Stimulated activated CD8-positive, alpha-beta memory T cell treated with anti-CD3 and anti-CD28 coated beads, Interleukin-7, amount 100 ng/mL, for 48 hours (primary cell): ENCODE measurements around the gene SORCS3.
"Not testable (repeated sequence)": the region's sequence is repeated elsewhere in the genome, so short reads cannot be mapped to it uniquely, and the experiment has no call there.

Experiments used
- DNase-seq, 2 donors: peaks; one replicate each; pipeline ENCODE4 v3.0.0-alpha.2; 2020; ENCODE audit warnings: low read depth in 1 of 2; ENCODE audit errors: extremely low read depth in 1 of 2

SORCS3 gene

DNA sequence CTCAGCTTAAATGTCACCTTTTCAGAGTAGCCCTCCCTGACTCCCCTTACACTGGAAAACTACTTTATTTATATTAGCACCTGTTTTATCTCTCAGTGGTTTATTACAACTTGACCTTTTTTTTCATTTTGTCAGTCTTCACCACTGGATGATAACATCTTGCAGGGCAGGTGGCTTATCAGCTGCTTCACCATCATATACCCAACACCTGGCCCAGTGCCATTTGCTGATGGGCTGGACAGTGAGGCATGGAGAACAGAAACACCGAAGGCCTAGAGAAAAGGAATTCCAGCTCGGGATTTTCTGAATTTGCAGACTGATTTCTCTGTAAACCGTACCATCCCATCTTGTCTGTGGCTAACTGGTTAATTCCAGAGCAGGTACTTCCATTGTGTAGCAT is 48.5 kb downstream of the SORCS3 start:
- no peak for DNase-seq

DNA sequence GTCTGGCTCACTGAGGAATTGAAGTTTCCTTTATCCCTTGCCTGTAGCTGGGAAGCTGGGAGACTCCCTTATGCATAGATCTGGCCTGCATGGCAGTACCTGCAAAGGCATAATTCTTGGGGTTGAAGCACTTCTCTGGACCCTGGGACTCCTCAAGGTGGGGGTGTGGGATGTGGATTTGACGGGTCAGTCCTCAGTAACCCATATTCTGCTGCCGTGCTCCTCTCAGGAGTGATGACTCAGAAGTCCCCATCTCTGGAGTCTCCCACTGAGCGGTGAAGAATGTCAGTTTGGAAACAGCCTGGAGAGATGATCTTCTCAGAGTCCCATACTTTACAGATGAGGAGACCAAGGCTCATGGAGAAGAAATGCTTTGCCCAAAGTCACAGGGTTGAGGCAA is 49.0 kb downstream of the SORCS3 start:
- DNase-seq: no peak

DNA sequence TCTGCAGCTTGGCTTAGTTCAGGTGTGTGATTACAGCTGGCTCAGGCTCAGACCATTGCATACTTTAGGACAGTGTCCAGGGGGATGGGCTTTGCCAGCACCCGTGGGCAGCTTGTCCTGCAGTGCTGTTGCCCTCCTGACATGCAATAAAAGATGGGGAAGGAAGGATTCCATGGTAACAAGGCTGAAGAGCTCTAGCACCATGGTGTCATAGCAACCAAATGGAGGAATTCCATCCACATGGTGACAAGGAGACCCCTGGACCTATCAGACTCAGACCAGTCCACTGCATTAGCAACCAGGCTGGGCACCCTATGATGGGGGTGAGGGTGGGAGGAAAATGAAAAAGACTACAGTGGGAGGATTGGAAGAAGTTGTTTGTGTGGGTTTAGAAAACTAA is 49.9 kb downstream of the SORCS3 start:
- DNase-seq: no peak

DNA sequence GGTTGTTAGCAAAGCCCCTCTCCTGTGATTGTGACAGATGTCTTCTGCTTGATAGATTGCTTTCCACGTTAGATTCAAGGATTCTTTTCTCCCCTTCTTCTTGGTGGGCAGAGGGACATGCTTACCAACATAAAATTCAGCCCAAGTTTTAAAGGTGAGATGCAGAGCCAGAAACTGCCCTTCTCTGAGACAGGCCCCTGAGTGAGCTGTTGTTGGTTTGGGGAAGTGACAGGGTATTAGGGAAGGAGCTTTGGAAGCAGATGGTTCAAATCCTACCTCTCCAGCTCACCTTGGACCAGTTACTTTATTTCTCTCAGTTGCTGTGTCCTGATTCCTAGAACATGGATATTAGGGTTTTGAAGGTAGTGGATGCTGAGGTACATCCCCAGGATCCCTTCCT is 53.0 kb downstream of the SORCS3 start:
- no peak for DNase-seq

DNA sequence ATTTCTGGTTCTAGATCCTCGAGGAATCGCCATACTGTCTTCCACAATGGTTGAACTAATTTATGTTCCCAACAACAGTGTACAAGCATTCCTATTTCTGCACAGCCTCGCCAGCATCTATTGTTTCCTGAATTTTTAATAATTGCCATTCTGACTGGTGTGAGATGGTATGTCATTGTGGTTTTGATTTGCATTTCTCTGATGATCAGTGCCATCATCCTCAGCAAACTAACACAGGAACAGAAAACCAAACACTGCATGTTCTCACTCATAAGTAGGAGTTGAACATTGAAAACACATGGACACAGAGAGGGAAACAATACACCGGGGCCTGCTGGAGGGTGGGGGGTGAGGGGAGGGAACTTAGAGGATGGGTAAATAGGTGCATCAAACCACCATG is 62.2 kb downstream of the SORCS3 start:
- DNase-seq: not testable (repeated sequence)

DNA sequence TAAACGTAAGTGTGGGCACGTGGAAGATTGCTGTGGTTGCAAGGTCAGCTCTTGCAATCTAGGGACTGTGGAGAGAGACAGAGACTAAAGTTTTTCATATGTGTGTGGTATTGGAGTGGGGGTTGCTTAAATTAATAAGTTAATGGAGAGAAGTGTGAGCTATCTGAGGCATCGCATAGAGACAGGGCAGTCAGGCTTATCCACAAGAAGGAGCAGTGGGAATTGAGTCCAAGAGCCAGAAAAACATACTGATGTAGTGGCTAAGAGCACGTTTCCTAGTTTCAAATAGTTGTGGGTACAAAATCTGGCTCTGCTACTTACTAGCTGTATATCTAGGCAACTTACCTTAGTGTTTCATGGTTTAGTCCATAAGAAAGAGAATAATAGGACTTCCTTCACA is 65.8 kb downstream of the SORCS3 start:
- DNase-seq: no peak

DNA sequence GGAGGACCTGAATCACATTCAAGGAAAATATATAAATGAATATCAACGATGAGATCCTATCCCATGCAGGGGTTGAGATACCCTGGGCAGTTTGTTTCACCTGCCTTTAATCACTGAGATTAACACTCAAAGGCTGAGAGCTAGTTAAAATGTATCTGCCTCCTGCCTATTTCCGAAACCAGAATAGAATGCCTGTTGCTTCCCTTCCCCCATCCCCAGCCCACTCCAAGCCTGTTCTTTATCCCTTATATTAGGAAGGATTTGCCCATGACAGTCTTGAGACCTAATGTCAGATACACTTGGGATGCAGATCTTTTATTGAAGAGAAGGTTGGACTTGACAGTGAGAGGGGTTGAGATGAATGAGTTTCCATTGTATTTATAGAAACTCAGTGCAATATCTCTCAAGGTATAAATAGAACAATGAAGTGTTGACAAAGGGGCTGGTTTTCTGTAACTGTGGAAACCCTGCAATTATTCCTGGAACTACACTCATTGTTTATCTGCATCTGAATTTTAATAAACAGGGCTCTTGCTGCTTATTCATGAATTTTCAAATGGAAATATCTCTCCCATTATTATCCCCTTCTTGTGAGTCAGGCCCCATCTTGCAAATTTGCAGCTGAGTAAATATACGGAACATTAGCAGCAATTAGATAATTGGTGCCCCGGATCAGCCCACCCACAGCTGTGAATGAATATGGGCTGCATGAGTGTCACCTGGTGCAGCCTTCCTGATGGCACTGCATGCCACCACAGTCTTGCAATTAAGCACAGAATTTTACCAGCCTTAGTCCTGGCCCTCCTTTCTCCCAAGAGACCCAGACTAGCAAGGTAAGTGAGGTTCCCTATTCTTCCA is 66.7 kb downstream of the SORCS3 start:
- no peak for DNase-seq

DNA sequence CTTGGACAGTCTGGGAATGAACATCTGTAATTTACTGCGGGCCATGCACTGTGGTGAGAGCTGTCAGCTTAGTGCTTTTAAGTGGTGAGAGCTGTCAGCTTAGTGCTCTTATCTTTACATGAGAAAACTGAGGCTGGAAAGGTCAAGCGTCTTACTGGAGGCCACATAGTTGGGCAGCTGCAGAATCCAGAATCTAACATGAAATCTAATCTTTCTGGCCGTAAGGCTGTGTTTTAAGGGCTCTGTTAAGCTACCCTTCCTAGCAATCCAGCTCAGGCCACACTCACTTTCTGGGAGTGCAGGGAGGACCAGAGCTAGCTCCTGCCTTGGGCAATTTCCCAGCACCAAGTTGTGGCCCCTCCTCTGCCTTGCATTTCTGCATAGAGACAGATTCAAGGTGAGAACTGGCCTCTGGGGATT is 70.2 kb downstream of the SORCS3 start:
- no peak for DNase-seq

DNA sequence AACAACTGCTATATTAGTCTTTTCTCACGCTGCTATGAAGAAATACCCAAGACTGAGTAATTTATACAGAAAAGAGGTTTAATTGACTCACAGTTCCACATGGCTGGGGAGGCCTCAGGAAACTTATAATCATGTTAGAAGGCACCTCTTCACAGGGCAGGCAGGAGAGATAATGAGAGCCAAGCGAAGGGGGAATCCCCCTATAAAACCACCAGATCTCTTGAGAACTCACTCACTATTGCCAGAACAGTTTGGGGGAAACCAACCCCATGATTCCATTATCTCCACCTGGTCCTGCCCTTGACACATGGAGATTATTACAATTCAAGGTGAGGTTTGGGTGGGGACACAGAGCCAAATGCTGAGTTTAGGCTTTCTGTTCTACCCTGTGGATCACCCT is 89.5 kb downstream of the SORCS3 start:
- DNase-seq: not testable (repeated sequence)

DNA sequence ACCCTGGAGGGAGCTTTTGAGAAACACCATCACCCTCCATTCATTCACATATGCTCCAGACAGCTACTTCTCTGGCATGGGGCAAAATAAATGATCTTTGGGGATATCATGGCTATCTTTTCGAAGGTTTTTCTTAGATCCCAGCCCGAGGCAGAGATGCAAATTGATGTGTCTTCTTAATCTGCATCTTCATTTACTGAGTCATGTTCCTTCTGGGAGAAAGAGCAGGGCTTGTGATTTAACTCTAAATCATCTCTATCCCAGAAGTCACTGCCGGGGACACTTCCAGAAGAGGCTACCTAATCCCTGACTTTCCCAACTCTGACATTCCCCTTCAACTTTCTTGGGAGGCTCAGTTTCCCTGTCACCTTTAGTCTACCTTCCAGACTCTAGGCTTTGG is 90.1 kb downstream of the SORCS3 start:
- no peak for DNase-seq

DNA sequence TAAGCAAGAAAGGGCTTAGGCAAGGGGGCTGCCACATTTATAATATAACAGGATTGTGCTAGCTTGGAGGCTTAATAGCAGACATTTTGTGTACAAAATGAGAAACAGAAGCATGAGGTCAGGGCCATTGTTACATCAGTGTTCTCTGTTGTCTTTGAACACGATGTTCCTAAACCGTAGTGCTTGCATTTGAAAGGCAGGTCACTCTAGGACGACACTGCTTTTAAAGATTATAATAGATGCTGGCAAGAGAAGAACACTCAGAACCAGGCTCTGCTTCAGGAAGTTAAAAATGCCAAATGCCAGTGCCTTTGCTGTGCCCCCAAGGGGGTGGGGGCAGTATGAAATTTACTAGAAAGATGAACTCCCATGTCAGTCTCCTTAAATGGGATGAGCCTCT is 91.1 kb downstream of the SORCS3 start:
- no peak for DNase-seq

DNA sequence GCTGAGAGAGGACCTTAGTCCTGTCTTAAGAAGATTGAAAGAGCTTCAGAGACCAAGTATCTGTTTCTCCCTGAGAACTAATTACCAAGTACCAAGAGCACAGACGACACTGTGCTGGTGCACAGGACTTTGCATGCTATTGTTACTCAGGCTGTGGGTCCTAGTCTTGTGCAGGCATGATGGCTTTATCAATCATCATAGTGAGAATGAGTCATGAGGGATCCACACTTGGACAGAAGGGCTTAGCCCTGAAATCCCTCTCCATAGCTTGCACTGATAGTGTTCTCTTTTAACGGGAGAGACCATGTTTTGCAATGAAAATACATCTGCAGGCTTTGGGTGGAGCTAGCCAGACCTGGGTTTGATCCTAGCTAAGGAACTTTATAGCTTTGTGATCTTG is 93.3 kb downstream of the SORCS3 start:
- DNase-seq: no peak

DNA sequence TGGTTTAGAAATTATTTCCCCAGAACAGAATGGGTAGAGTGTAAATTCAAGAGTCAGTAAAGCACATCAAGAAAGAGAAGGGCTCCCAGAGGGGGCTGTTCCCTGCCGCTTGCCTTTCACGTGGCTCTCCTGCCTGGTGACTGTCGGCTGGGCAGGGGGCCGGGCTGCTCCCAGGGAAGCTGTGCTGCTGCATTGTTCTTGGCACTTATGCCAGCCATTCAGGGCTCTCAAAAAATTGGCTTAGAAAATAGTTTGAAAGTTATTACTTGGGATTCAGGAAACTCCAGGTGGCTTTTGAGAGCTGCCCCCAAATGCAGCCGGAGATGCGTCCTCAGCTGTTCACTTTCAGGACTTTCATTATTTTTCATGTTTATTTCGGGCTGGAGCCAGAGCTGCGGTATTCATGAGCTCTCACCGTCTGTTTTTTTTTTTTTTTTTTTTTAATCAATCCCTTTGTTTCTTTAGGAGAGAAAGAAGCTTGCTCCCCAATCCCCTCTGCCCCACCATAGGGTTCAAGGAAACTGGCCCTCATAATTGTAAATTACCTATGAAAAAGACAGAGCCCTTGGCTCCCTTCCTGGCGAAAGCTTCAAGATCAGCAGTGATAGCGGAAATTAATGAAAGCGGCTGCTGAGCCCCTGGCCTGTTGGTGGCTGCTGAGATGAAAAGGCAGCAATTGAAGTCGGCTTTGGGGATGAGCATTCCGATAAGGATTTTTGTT is 94.1 kb downstream of the SORCS3 start:
- no peak for DNase-seq

DNA sequence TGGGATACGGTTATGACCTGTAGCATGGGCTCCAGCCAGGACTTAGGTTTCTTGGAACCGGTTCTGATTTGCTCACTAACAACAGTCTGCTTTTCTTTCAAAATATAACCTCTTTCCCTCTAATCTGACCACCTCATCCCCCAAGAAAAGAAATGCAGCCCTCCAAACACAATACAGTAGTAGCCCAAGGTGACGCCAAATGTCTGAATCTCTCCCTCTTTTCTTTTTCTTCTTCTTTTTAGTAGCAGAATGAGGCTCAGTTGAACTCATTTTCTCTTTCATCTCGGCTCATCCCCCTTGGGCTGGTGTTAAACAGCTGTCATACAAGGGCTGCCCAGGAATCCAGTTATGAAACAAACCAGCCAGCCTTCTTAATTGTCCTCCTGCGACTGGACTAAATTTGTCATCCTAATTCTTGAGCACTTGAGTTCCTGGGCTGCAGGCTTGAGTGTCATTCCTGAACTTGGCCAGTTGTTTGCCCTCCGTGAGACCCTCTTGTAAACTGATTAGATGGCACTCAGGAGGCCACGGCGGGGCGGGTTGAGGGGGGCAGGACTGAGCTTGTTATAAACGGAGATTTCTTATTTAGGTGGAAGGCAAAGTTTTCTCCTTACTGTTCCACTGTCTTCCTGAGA is 94.8 kb downstream of the SORCS3 start:
- no peak for DNase-seq

DNA sequence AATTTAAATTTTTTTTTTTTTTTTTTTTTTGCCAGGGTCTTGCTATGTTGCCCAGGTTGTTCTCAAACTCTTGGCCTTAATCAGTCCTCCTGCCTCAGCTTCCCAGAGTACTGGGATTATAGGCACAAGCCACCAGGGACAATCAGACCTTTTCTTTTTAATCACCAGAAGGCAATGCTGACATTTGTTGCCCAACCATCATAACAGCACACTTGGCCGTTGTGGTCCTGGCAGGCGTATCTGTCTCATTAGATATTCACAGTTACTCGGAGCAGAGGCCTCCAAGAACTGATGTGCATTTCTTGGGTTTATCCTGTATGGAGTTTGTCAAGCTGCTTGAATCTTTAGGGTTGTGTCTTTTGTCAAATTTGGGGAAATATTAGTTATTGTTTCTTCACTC is 100.0 kb downstream of the SORCS3 start:
- DNase-seq: no peak

DNA sequence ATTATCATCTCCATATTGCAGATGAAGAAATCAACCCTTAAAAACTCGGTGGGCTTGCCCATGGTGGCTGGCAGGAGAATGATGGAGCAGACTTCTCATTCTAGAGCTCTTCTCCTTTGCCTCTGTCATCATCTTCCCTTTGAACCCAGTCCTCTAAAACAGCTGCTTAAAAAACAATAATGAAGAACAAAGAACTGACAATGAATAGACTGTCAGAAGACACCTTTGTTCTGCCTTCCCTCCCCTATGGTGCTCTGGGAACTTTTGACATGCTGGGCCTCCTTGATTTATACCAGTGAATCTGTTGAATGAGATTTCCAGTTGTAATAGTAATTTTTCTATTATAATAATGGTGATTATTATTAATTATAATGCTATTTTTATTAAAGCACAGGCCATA is 103.0 kb downstream of the SORCS3 start:
- DNase-seq: no peak

DNA sequence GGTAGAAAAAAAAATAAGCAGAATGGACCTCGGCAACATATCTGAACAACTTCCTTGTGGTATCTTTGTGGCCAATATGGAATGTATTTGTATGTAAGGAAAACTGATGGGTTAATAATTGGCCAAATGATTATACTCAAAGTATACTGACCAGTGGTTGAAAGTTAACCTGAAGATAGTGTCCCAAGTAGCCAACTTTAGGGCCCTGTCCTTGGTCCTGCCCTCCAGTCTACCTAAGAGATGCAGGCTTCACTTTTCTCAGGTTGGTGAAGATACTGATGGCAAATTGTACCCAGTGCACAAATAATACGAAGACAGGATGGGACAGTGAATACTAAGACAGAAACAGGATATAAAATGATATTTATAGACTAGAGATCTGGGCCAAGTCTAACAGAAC is 109.2 kb downstream of the SORCS3 start:
- DNase-seq: no peak

DNA sequence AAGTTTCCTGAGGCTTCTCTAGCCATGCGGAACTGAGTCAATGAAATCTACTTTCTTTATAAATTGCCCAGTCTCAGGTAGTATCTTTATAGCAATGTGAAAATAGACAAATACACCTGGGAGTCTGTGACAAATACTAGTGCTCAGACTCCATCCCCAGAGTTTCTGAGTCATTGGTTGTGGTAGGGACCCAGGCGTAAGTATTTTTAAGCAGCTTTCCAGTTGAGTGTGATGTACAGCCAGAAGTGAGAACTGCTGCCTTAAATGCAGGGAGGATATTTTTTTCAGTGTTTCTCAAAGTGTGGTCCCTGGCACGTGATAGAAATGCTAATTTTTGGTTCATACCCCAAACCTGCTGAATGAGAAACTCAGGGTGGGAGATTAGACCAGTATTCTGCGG is 121.7 kb downstream of the SORCS3 start:
- no peak for DNase-seq

DNA sequence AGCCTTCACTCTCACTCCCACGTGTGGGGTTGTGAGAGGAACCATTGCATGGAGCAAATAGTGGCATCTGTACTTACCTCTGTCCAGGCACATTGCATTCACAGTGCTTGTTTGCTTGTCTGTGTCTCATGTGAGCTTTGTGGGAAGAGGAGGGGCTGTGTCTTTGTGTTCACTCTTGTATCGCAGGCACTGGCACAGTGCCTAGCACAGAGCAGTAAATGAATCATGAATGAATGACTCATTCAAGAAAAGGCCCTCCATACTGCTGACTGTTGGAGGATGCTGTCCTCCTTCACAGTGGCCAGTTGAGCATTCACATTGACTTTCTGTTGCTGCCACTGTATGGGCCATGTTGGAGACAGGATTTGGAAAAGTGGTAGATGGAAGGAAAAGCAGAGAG is 125.3 kb downstream of the SORCS3 start:
- DNase-seq: no peak

DNA sequence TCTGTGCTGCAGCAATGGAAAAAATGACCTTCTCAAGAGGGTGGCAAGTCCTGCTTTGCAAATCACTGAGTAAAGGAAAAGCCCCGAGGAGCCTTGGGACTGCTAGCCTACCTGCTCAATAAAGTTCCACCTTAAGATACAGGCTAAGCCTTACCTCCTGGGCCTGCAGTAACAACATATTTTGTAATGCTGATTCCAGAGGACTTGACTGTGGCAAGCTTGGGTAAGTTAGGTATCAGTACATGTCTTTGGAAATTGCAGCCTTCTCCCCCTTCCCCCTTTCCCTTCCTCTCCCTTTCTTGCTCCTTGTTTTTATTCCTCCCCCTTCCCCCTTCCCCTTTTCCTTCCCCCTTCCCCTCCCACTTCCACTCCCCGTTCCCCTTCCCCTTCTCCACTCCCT is 126.2 kb downstream of the SORCS3 start:
- no peak for DNase-seq

DNA sequence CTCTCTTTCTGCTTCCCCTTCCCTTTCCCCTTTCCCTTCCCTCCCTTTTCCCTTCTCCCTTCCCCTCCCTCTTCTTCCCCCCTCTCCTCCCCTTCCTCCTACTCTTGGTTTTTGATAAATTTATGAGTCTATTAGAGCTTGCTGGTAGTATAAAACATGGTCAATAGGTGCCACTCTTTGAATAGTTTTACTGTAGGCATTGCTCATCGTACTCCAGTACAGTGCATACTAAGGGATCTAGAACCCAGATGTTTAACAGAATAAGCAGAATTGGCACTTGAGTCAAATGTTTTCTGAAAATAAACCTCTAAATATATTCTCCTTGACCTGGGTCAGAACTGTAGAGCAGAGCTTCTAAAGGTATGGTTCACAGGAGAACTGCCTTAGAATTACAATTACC is 126.7 kb downstream of the SORCS3 start:
- no peak for DNase-seq

DNA sequence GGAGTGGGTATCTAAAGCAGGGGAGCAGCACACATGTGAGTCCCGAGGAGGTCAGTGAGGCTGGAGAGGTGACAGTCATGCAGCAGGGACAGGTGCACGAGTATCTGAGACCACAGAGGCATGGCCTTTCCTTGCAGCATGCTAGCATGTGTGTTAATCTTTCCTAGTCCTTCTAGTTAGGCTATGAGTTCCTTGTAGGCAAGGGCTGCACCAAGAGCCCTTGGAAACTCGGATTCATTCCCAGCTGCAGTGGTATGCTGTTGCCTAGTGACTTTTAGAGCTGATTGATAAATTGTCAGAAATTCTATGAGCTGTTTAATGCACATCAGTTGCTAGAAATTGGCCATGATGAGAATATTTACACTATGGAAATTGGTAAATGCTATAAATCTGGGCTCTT is 132.0 kb downstream of the SORCS3 start:
- DNase-seq: no peak
